Astrocyte (in vitro differentiated cells and primary cell): ENCODE data around the gene GNPDA1. TPM values are rescaled to one million over a fixed set of nuclear protein-coding genes. Genes with fewer than 3 reads are reported as not detected.
A peak's percentile ranks its signal among the peaks of the same experiment; 100 is the strongest.

Source experiments
- DNase-seq: peaks from one replicate; pipeline ENCODE4 v3.0.0-alpha.2; 2010; ENCODE audit warnings: low read depth
- FAIRE-seq: peaks from 2 replicates; lab custom pipeline; 2011; peaks lifted over from hg19 to GRCh38; lab: Jason Lieb, UNC
- H2AFZ ChIP-seq: 2 replicates; pipeline ENCODE4 v1.6.0; 2012; ENCODE audit warnings: low read depth, low read length, inconsistent platforms
- H3K27ac ChIP-seq: 2 replicates; pipeline ENCODE4 v1.5.1; 2011; ENCODE audit warnings: low read depth, low read length, inconsistent platforms
- H3K27me3 ChIP-seq: 2 replicates; pipeline ENCODE4 v1.6.0; 2011; ENCODE audit warnings: low read length, inconsistent platforms; ENCODE audit not compliant: insufficient read depth
- H3K36me3 ChIP-seq: 2 replicates; pipeline ENCODE4 v1.5.1; 2011; ENCODE audit warnings: low read length, inconsistent platforms; ENCODE audit not compliant: insufficient read depth
- H3K4me1 ChIP-seq: 2 replicates; pipeline ENCODE4 v1.5.1; 2011; ENCODE audit warnings: low read length, inconsistent platforms; ENCODE audit not compliant: insufficient read depth
- H3K4me2 ChIP-seq: 2 replicates; pipeline ENCODE4 v1.6.0; 2012; ENCODE audit warnings: low read length, inconsistent platforms
- H3K4me3 ChIP-seq: 2 replicates; pipeline ENCODE4 v1.5.1; 2011; ENCODE audit warnings: low read depth, mild to moderate bottlenecking, low read length, inconsistent platforms; ENCODE audit not compliant: insufficient read depth
- H3K79me2 ChIP-seq: 2 replicates; pipeline ENCODE4 v1.6.0; 2012; ENCODE audit warnings: mild to moderate bottlenecking, low read length, inconsistent platforms; ENCODE audit not compliant: insufficient read depth
- H3K9ac ChIP-seq: 2 replicates; pipeline ENCODE4 v1.6.0; 2012; ENCODE audit warnings: mild to moderate bottlenecking, low read length, inconsistent platforms
- H3K9me3 ChIP-seq: 2 replicates; pipeline ENCODE4 v1.5.1; 2012; ENCODE audit warnings: low read depth, mild to moderate bottlenecking, low read length, inconsistent platforms; ENCODE audit not compliant: insufficient read depth
- H4K20me1 ChIP-seq: 2 replicates; pipeline ENCODE4 v1.6.0; 2012; ENCODE audit warnings: low read length, inconsistent platforms; ENCODE audit not compliant: insufficient read depth
- H3K27ac Mint-ChIP-seq: one replicate; pipeline ENCODE4 v1.8.0; 2021; ENCODE audit warnings: mild to moderate bottlenecking, mixed read lengths; ENCODE audit not compliant: unreplicated experiment
- H3K27me3 Mint-ChIP-seq: one replicate; pipeline ENCODE4 v1.8.0; 2021; ENCODE audit warnings: low read depth, mixed read lengths; ENCODE audit not compliant: unreplicated experiment
- H3K36me3 Mint-ChIP-seq: one replicate; pipeline ENCODE4 v1.8.0; 2021; ENCODE audit warnings: low read depth, mixed read lengths; ENCODE audit not compliant: unreplicated experiment
- H3K4me1 Mint-ChIP-seq: one replicate; pipeline ENCODE4 v1.8.0; 2021; ENCODE audit warnings: low read depth, mixed read lengths; ENCODE audit not compliant: unreplicated experiment
- H3K4me3 Mint-ChIP-seq: one replicate; pipeline ENCODE4 v1.8.0; 2021; ENCODE audit warnings: mild to moderate bottlenecking, moderate library complexity, mixed read lengths; ENCODE audit not compliant: unreplicated experiment
- H3K9me3 Mint-ChIP-seq: one replicate; pipeline ENCODE4 v1.8.0; 2021; ENCODE audit warnings: mild to moderate bottlenecking, mixed read lengths; ENCODE audit not compliant: unreplicated experiment
- EZH2 ChIP-seq: IDR thresholded peaks from 2 replicates; pipeline ENCODE4 v1.6.1; 2012; ENCODE audit warnings: mild to moderate bottlenecking, low read length, inconsistent platforms; ENCODE audit not compliant: insufficient read depth
- total RNA-seq: library from RNA; stranded (reverse); gene quantifications from 2 replicates; pipeline ENCODE4 v1.2.1, GENCODE V29; 2021
- TF ChIP-seq, protein P1 (sequence below): IDR thresholded peaks from 2 replicates; pipeline ENCODE4 v1.5.1; 2011; ENCODE audit warnings: low read depth, mild to moderate bottlenecking, inconsistent platforms, low read length, moderate library complexity; ENCODE audit not compliant: insufficient read depth

The GNPDA1 gene
- total RNA-seq, 1 donor from 2014 or later: 30.7 TPM

DNA sequence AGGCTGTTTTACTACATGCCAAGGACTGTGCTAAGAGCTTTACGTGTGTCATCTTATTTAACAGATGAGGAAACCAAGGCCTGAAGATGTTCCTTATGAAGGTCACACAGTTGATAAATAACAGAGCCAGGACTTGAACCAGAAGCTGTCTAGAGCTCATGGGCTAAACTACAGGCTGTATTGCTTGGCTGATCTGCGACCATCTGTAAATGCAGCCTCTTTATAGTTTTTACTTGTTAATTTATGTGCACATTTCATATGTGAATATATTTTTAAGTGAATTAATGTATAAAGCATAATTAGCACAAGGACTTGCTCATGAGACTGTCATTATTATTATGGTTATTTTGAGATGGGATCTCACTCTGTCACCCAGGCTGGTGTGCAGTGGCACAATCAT lies 19.3 kb upstream of the GNPDA1 start:
- no peaks in the 10 kb centered on the region for H3K4me1 Mint-ChIP-seq
- Histone ChIP-seq H2AFZ (no peak overlapping the region), H3K9ac (no peak overlapping the region), H3K4me2 (no peak overlapping the region), H3K36me3 (no peaks in the 10 kb centered on the region), H3K27me3 (peaks cover 22% of the 10 kb centered on the region), H4K20me1 (no peaks in the 10 kb centered on the region), H3K4me1 (no peaks in the 10 kb centered on the region), H3K27ac (no peak overlapping the region), H3K4me3 (no peak overlapping the region), H3K9me3 (no peaks in the 10 kb centered on the region), H3K79me2 (no peaks in the 10 kb centered on the region)
- no peaks in the 10 kb centered on the region for H3K36me3 Mint-ChIP-seq
- FAIRE-seq (no peak), DNase-seq (no peak)
- no peaks in the 10 kb centered on the region for H3K9me3 Mint-ChIP-seq
- peaks cover 15% of the 10 kb centered on the region for H3K27me3 Mint-ChIP-seq
- no peak overlapping the region for H3K27ac Mint-ChIP-seq
- TF ChIP-seq EZH2: no peak
- TF ChIP-seq, protein P1, sequence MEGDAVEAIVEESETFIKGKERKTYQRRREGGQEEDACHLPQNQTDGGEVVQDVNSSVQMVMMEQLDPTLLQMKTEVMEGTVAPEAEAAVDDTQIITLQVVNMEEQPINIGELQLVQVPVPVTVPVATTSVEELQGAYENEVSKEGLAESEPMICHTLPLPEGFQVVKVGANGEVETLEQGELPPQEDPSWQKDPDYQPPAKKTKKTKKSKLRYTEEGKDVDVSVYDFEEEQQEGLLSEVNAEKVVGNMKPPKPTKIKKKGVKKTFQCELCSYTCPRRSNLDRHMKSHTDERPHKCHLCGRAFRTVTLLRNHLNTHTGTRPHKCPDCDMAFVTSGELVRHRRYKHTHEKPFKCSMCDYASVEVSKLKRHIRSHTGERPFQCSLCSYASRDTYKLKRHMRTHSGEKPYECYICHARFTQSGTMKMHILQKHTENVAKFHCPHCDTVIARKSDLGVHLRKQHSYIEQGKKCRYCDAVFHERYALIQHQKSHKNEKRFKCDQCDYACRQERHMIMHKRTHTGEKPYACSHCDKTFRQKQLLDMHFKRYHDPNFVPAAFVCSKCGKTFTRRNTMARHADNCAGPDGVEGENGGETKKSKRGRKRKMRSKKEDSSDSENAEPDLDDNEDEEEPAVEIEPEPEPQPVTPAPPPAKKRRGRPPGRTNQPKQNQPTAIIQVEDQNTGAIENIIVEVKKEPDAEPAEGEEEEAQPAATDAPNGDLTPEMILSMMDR: no peak
- H3K4me3 Mint-ChIP-seq: no peak overlapping the region

- no peaks in the 10 kb centered on the region for H3K36me3 ChIP-seq
- peaks cover 15% of the 10 kb centered on the region for H3K27me3 ChIP-seq
- no peak for FAIRE-seq
- H3K4me2 ChIP-seq: peak overlapping the region; percentile 87
- H2AFZ ChIP-seq: peak overlapping the region; percentile 88
- peak overlapping the region; percentile 73 for H3K4me3 ChIP-seq
- no peak overlapping the region for H3K27ac ChIP-seq
- Mint-ChIP-seq H3K27ac (no peak overlapping the region), H3K27me3 (peaks cover 5% of the 10 kb centered on the region), H3K4me1 (peaks cover 2% of the 10 kb centered on the region), H3K9me3 (no peaks in the 10 kb centered on the region), H3K4me3 (peak overlapping the region; percentile 85), H3K36me3 (no peaks in the 10 kb centered on the region)
- H3K4me1 ChIP-seq: no peaks in the 10 kb centered on the region
- H3K79me2 ChIP-seq: no peaks in the 10 kb centered on the region
- TF ChIP-seq, protein P1: no peak
- no peak for TF ChIP-seq EZH2
- DNase-seq: no peak
- H4K20me1 ChIP-seq: no peaks in the 10 kb centered on the region
- no peaks in the 10 kb centered on the region for H3K9me3 ChIP-seq
- H3K9ac ChIP-seq: no peak overlapping the region
Observed at GRCh38 chr5:142025637-142026036, 12.8 kb upstream of the GNPDA1 start.

- no peaks in the 10 kb centered on the region for H4K20me1 ChIP-seq
- H3K9me3 ChIP-seq: peaks cover 3% of the 10 kb centered on the region
- H3K79me2 ChIP-seq: no peaks in the 10 kb centered on the region
- no peaks in the 10 kb centered on the region for H3K36me3 Mint-ChIP-seq
- H3K27me3 ChIP-seq: peaks cover 16% of the 10 kb centered on the region
- H3K27ac Mint-ChIP-seq: peak overlapping the region; percentile 91
- H3K9ac ChIP-seq: peak overlapping the region; percentile 72
- no peaks in the 10 kb centered on the region for H3K4me1 ChIP-seq
- peak overlapping the region; percentile 67 for H3K27ac ChIP-seq
- H3K36me3 ChIP-seq: no peaks in the 10 kb centered on the region
- H3K4me3 ChIP-seq: peak overlapping the region; percentile 73
- no peaks in the 10 kb centered on the region for H3K27me3 Mint-ChIP-seq
- peak overlapping the region; percentile 88 for H2AFZ ChIP-seq
- H3K4me1 Mint-ChIP-seq: peaks cover 2% of the 10 kb centered on the region
- H3K9me3 Mint-ChIP-seq: no peaks in the 10 kb centered on the region
- DNase-seq (peak; percentile 68), FAIRE-seq (peak; percentile 95)
- H3K4me3 Mint-ChIP-seq: peak overlapping the region; percentile 85
- peak overlapping the region; percentile 87 for H3K4me2 ChIP-seq
- TF ChIP-seq, protein P1: no peak
- no peak for TF ChIP-seq EZH2
Observed at GRCh38 chr5:142024771-142025304, 12.0 kb upstream of the GNPDA1 start.
